ENCODE data around the gene ADCY5.

Gene ADCY5

DNA sequence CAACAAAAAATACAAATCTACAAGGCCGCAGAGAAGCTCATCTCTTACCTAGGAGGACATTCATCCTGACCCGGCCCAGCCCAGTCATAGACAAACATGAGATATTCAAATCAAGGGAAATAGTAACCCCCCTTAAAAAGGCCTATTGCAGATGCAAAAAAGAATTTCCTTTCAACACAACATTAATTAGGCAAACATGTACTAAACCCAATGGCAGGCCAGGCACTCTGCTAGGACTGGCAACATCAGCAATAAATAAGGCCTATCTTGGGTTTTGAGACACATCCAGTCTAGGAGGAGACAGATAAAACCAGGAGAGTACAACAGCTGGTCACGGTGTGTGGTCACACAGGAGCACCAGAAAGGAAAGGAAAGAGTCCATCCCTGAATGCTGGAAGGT lies 61.4 kb downstream of the ADCY5 start:
- peaks cover 96% of the 10 kb centered on the region for H3K4me1 ChIP-seq (ENCODE audit: control insufficient read depth, insufficient read depth, low read length)
- peak overlapping the region; percentile 96 for H3K27ac ChIP-seq (ENCODE audit: low read length)
- no peak overlapping the region for H3K4me3 ChIP-seq (ENCODE audit: low read length in 2 of 2)

GRCh38 chr3:123386477-123387040 lies 62.3 kb downstream of the ADCY5 start:
- peak overlapping the region in 1 of 2 donors; percentile 68 for H3K9ac ChIP-seq (ENCODE audit: low read length in 2 of 2)
- H3K27me3 ChIP-seq (ENCODE audit: control insufficient read depth in 1 of 2, insufficient read depth in 2 of 2, low read length in 2 of 2): no peaks in the 10 kb centered on the region
- H3K9me3 ChIP-seq (ENCODE audit: control insufficient read depth in 2 of 2, low read length in 2 of 2): no peaks in the 10 kb centered on the region
- H3K27ac ChIP-seq (ENCODE audit: low read length): peak overlapping the region; percentile 96
- peaks cover 94% of the 10 kb centered on the region for H3K4me1 ChIP-seq (ENCODE audit: control insufficient read depth, insufficient read depth, low read length)
- H3K36me3 ChIP-seq (ENCODE audit: control insufficient read depth in 2 of 2, insufficient read depth in 2 of 2, low read length in 2 of 2): peaks cover 0 to 2% of the 10 kb centered on the region in 2 donors
- H3K4me3 ChIP-seq (ENCODE audit: low read length in 2 of 2): peak overlapping the region in 1 of 2 donors; percentile 35

More for the DNA sequence above, 61.4 kb downstream of the ADCY5 start:
- Histone ChIP-seq H3K27me3 (ENCODE audit: control insufficient read depth in 1 of 2, insufficient read depth in 2 of 2, low read length in 2 of 2) (no peaks in the 10 kb centered on the region), H3K36me3 (ENCODE audit: control insufficient read depth in 2 of 2, insufficient read depth in 2 of 2, low read length in 2 of 2) (peaks cover 0 to 2% of the 10 kb centered on the region in 2 donors), H3K9ac (ENCODE audit: low read length in 2 of 2) (peak overlapping the region in 1 of 2 donors; percentile 68), H3K9me3 (ENCODE audit: control insufficient read depth in 2 of 2, low read length in 2 of 2) (no peaks in the 10 kb centered on the region)

GRCh38 chr3:123385981-123386380 lies 62.9 kb downstream of the ADCY5 start:
- Histone ChIP-seq H3K4me1 (ENCODE audit: control insufficient read depth, insufficient read depth, low read length) (peaks cover 94% of the 10 kb centered on the region), H3K9me3 (ENCODE audit: control insufficient read depth in 2 of 2, low read length in 2 of 2) (no peaks in the 10 kb centered on the region), H3K27me3 (ENCODE audit: control insufficient read depth in 1 of 2, insufficient read depth in 2 of 2, low read length in 2 of 2) (no peaks in the 10 kb centered on the region), H3K9ac (ENCODE audit: low read length in 2 of 2) (peak overlapping the region; percentile 58 to 68), H3K4me3 (ENCODE audit: low read length in 2 of 2) (peak overlapping the region; percentile 10 to 35), H3K36me3 (ENCODE audit: control insufficient read depth in 2 of 2, insufficient read depth in 2 of 2, low read length in 2 of 2) (peaks cover 0 to 2% of the 10 kb centered on the region in 2 donors), H3K27ac (ENCODE audit: low read length) (peak overlapping the region; percentile 96)

DNA sequence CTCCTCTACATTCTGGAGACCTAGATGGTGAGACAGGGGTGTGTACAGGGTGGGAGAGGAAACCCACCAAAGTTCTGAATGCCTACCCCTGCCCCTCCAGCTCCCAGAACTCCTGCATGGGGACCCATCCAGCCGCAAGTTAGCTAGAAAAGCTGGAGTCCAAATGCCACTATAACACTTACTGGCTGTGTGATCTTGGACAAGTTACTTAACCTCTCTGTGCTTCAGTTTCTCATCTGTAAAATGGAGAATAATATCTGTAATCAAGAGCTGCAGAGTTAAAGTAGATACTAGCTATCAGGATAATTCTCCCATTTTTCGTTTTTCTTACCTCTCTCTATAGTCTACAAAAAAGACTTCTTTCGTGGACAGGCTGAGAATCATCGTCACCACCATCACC lies 63.4 kb downstream of the ADCY5 start:
- peaks cover 92% of the 10 kb centered on the region for H3K4me1 ChIP-seq (ENCODE audit: control insufficient read depth, insufficient read depth, low read length)
- peak overlapping the region in 1 of 2 donors; percentile 40 for H3K4me3 ChIP-seq (ENCODE audit: low read length in 2 of 2)
- peak overlapping the region; percentile 96 for H3K27ac ChIP-seq (ENCODE audit: low read length)
- H3K27me3 ChIP-seq (ENCODE audit: control insufficient read depth in 1 of 2, insufficient read depth in 2 of 2, low read length in 2 of 2): no peaks in the 10 kb centered on the region
- H3K36me3 ChIP-seq (ENCODE audit: control insufficient read depth in 2 of 2, insufficient read depth in 2 of 2, low read length in 2 of 2): peaks cover 0 to 2% of the 10 kb centered on the region in 2 donors
- H3K9me3 ChIP-seq (ENCODE audit: control insufficient read depth in 2 of 2, low read length in 2 of 2): no peaks in the 10 kb centered on the region
- H3K9ac ChIP-seq (ENCODE audit: low read length in 2 of 2): peak overlapping the region; percentile 68 to 71

DNA sequence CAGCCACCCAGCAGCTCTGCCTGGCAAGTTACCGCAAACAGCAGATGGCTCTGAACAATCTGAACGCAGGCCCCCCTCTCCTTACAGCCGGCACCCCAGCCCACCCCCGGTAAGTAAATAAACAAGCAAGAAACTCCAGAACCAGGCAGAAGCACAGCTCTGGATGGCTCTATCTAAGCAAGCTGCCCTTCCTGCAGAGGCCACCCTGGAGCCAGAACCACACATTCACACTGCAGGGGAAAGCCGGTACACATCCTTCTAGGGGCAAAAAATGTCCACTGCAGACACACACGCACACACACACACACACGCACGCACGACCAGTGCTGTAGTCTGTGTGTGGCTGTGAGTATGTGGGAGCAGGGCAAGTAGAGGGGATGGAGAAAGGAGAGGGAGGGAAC lies 63.9 kb downstream of the ADCY5 start:
- Histone ChIP-seq H3K9ac (ENCODE audit: low read length in 2 of 2) (peak overlapping the region in 1 of 2 donors; percentile 68), H3K27ac (ENCODE audit: low read length) (peak overlapping the region; percentile 96), H3K9me3 (ENCODE audit: control insufficient read depth in 2 of 2, low read length in 2 of 2) (no peaks in the 10 kb centered on the region), H3K4me1 (ENCODE audit: control insufficient read depth, insufficient read depth, low read length) (peaks cover 93% of the 10 kb centered on the region), H3K36me3 (ENCODE audit: control insufficient read depth in 2 of 2, insufficient read depth in 2 of 2, low read length in 2 of 2) (peaks cover 0 to 1% of the 10 kb centered on the region in 2 donors), H3K27me3 (ENCODE audit: control insufficient read depth in 1 of 2, insufficient read depth in 2 of 2, low read length in 2 of 2) (no peaks in the 10 kb centered on the region), H3K4me3 (ENCODE audit: low read length in 2 of 2) (peak overlapping the region in 1 of 2 donors; percentile 40)

DNA sequence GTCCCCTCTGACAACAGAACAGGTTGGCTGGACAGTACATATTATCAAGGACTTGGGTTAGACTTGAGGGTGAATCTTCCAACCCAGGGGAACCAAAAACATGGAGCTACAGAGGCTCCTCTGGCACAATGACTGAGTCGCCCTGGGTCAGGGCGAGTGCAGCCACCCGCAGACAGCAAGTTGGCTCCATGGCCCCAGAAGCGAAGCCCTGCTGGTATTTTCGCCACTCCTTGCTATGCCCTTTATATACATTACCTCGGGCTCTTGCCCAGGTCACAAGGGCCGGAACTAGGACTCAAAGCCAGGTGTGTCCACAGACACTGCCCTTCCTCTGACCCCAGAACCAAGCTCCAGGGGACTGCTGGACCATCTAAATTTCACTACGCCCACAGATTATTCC lies 64.6 kb downstream of the ADCY5 start:
- Histone ChIP-seq H3K9me3 (ENCODE audit: control insufficient read depth in 2 of 2, low read length in 2 of 2) (no peaks in the 10 kb centered on the region), H3K27ac (ENCODE audit: low read length) (peak overlapping the region; percentile 96)

GRCh38 chr3:123383091-123384053 lies 65.5 kb downstream of the ADCY5 start:
- H3K27ac ChIP-seq (ENCODE audit: low read length): peak overlapping the region; percentile 96
- H3K4me1 ChIP-seq (ENCODE audit: control insufficient read depth, insufficient read depth, low read length): peaks cover 91% of the 10 kb centered on the region

More for the DNA sequence above, 64.6 kb downstream of the ADCY5 start:
- no peaks in the 10 kb centered on the region for H3K36me3 ChIP-seq (ENCODE audit: control insufficient read depth in 2 of 2, insufficient read depth in 2 of 2, low read length in 2 of 2)
- H3K4me3 ChIP-seq (ENCODE audit: low read length in 2 of 2): peak overlapping the region in 1 of 2 donors; percentile 8
- no peaks in the 10 kb centered on the region for H3K27me3 ChIP-seq (ENCODE audit: control insufficient read depth in 1 of 2, insufficient read depth in 2 of 2, low read length in 2 of 2)
- H3K4me1 ChIP-seq (ENCODE audit: control insufficient read depth, insufficient read depth, low read length): peaks cover 93% of the 10 kb centered on the region
- H3K9ac ChIP-seq (ENCODE audit: low read length in 2 of 2): peak overlapping the region; percentile 48 to 62

DNA sequence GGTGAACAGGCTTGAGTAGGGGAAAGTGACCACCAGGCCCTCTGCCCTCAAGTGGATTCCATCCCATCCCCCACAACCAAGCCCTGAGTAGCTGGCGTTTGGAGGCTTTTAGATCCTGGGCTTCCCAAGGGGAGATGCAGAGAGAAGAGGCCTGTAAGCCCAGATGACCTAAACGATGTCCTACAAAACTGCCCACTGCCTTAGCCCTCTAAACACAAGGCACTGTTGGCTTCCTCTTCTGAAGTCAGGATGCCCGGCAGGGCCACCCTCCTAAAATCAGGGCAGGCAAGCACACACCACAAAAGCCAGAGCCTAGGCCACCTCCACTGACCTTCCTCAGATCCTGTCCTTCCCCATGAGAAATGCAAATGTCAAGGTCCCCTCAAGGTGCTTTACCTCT lies 68.6 kb downstream of the ADCY5 start:
- Histone ChIP-seq H3K27me3 (ENCODE audit: control insufficient read depth in 1 of 2, insufficient read depth in 2 of 2, low read length in 2 of 2) (no peaks in the 10 kb centered on the region), H3K4me1 (ENCODE audit: control insufficient read depth, insufficient read depth, low read length) (peaks cover 92% of the 10 kb centered on the region), H3K36me3 (ENCODE audit: control insufficient read depth in 2 of 2, insufficient read depth in 2 of 2, low read length in 2 of 2) (no peaks in the 10 kb centered on the region), H3K9me3 (ENCODE audit: control insufficient read depth in 2 of 2, low read length in 2 of 2) (no peaks in the 10 kb centered on the region), H3K27ac (ENCODE audit: low read length) (peak overlapping the region; percentile 69), H3K4me3 (ENCODE audit: low read length in 2 of 2) (no peak overlapping the region), H3K9ac (ENCODE audit: low read length in 2 of 2) (no peak overlapping the region)

More at GRCh38 chr3:123383091-123384053, 65.5 kb downstream of the ADCY5 start:
- no peaks in the 10 kb centered on the region for H3K9me3 ChIP-seq (ENCODE audit: control insufficient read depth in 2 of 2, low read length in 2 of 2)
- H3K27me3 ChIP-seq (ENCODE audit: control insufficient read depth in 1 of 2, insufficient read depth in 2 of 2, low read length in 2 of 2): no peaks in the 10 kb centered on the region
- peak overlapping the region; percentile 36 to 48 for H3K9ac ChIP-seq (ENCODE audit: low read length in 2 of 2)
- H3K4me3 ChIP-seq (ENCODE audit: low read length in 2 of 2): peak overlapping the region; percentile 18 to 29
- H3K36me3 ChIP-seq (ENCODE audit: control insufficient read depth in 2 of 2, insufficient read depth in 2 of 2, low read length in 2 of 2): no peaks in the 10 kb centered on the region

DNA sequence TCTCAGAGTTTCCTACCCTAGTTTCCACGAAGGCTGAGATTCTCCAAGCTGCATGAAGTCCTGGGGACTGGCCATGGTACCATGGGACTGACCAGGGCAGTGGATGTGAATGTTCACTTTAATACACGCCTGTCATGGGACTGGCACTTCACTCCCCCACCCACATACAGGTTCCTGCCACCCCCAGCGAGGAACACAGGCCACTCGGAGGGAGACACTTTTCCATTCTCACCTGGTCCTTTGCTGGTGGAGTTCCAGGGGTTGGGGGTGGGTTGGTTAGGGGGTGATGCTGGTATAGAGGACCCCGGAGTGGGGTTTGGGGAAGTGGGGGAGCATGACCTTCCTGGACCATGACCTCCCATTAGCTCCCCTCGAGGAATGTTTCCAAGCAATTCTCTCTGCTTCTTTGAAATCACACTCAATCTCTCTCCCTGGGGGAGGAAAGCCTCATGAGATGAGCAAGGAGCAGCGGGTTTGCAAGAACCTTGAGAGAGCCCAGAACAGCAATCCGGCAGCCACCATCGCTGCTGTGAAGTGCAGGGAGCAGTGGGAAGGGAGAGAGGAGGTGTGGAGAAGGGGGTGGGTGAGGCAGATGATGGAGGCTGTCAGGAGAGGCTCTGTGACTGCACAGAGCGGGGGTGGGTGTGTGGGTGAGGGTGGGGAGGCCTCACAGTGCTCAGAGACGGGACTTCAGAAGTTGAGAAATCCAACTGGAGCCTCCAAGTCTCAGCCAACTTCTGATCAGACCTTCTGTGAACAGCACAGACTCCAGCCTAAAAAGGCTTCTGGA lies 69.7 kb downstream of the ADCY5 start:
- Histone ChIP-seq H3K9ac (ENCODE audit: low read length in 2 of 2) (no peak overlapping the region), H3K27me3 (ENCODE audit: control insufficient read depth in 1 of 2, insufficient read depth in 2 of 2, low read length in 2 of 2) (no peaks in the 10 kb centered on the region), H3K4me3 (ENCODE audit: low read length in 2 of 2) (no peak overlapping the region), H3K4me1 (ENCODE audit: control insufficient read depth, insufficient read depth, low read length) (peaks cover 93% of the 10 kb centered on the region), H3K9me3 (ENCODE audit: control insufficient read depth in 2 of 2, low read length in 2 of 2) (no peaks in the 10 kb centered on the region), H3K27ac (ENCODE audit: low read length) (peak overlapping the region; percentile 69), H3K36me3 (ENCODE audit: control insufficient read depth in 2 of 2, insufficient read depth in 2 of 2, low read length in 2 of 2) (no peaks in the 10 kb centered on the region)

DNA sequence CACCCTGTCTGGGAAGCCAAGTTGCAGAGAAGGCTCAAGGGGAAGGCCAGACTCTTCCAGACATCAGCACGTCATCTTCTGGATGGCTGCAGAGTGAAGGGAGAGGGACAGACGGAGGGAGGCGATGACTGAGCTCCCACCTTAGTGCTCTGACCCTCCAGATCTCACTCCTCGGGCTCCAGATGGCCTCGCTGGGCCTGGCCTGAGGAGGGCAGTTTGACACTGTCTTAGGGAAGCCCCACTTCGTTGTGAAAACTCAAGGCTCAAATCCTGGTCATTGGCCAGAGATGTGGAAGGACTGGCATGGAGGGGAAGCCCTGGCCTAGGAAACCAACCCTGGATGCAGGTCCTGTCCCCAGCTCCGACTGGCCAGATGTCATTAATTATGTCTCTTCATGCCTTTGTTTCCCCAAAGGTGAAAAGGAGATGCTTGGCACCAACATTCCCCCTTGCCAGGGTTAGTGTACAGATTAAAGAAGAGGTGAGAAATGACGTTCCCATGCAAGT lies 70.4 kb downstream of the ADCY5 start:
- peak overlapping the region; percentile 69 for H3K27ac ChIP-seq (ENCODE audit: low read length)
- no peaks in the 10 kb centered on the region for H3K27me3 ChIP-seq (ENCODE audit: control insufficient read depth in 1 of 2, insufficient read depth in 2 of 2, low read length in 2 of 2)
- H3K36me3 ChIP-seq (ENCODE audit: control insufficient read depth in 2 of 2, insufficient read depth in 2 of 2, low read length in 2 of 2): no peaks in the 10 kb centered on the region
- H3K4me3 ChIP-seq (ENCODE audit: low read length in 2 of 2): no peak overlapping the region
- H3K9ac ChIP-seq (ENCODE audit: low read length in 2 of 2): no peak overlapping the region
- H3K4me1 ChIP-seq (ENCODE audit: control insufficient read depth, insufficient read depth, low read length): peaks cover 93% of the 10 kb centered on the region
- H3K9me3 ChIP-seq (ENCODE audit: control insufficient read depth in 2 of 2, low read length in 2 of 2): no peaks in the 10 kb centered on the region

Measured in stomach smooth muscle (tissue), 2 donors.